GM18499 (cell line): ENCODE measurements around the gene BICD1.
"Not testable (repeated sequence)": the region's sequence is repeated elsewhere in the genome, so short reads cannot be mapped to it uniquely, and the experiment has no call there.

Experiments used
- ATAC-seq: cut with Tn5 transposase; IDR thresholded peaks from one replicate; pipeline ENCODE4 v1.9.1; 2021; ENCODE audit warnings: moderate number of reproducible peaks; ENCODE audit not compliant: insufficient read depth, unreplicated experiment

BICD1 gene

DNA sequence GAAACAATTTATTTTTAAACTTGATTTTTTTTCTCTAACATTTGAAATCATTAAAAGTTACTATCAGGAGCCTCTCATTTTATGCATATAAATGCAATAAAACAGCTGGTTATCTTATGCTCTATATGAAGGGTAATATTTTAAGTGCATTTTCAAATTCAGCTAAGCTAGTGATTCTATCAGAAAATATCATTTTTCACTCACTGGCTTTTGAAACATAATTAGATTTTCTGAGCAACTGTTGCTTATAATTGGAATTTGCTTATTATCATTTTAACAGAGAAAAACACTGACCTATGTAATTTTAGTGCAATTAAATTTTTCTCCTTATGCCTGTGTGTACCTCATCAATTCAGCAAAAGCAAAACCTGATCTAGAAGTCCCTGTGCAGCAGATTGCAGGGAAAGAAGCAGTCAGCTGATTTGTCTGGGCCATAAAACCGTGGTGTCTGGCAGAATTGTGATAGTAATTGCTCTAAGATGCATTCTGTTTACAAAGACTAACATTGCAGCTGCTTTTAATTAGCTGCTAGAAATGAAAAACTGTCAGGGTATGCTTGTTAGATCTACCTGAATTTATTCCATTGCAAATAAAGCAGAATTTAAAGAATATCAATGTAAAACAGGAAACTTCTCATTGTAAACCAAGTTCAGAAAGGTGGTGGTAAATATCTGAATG is 75.0 kb downstream of the BICD1 start:
- ATAC-seq, result no peak

GRCh38 chr12:32183650-32184049 is 77.0 kb downstream of the BICD1 start:
- ATAC-seq, result no peak

- not testable (repeated sequence) for ATAC-seq
Observed at GRCh38 chr12:32187127-32187526, 80.5 kb downstream of the BICD1 start.

DNA sequence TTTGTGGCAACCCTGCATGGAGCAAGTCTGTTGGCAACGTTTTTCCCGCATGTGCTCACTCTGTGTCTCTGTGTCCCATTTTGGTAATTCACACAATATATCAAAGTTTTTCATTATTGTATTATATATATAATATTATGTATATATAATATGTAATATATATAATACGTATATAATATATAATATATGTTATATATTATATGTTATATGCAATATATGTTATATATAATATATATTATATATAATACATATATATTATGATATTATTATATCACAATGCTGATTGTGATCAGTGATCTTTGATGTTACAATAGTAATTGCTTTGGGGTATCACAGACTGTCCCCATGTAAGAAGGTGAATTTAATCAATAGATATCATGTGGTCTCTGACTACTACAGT is 84.8 kb downstream of the BICD1 start:
- no peak for ATAC-seq

- ATAC-seq, result no peak
Observed at GRCh38 chr12:32196250-32197198, 89.9 kb downstream of the BICD1 start.

GRCh38 chr12:32197421-32197820 is 90.8 kb downstream of the BICD1 start:
- no peak for ATAC-seq

GRCh38 chr12:32198555-32198954 is 91.9 kb downstream of the BICD1 start:
- no peak for ATAC-seq

DNA sequence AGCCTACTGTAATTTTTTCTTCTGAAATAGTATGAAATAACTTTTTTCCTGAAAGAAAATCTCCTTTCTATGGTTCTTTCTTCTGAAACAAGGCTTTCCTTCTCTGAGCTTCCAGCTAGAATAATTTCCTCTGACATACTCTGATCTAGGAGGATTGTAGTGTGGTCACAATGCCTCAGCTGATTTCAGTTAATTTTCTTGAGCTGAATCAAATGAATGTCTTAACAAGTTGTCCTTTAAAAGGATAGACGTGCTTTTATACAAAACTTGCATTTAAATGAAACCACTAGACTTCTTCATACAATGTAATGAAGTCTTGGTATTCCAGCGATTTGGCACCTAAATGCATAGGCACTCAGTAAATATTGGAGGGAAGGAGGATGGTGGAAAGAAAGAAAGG is 94.4 kb downstream of the BICD1 start:
- no peak for ATAC-seq

GRCh38 chr12:32201976-32202375 is 95.3 kb downstream of the BICD1 start:
- ATAC-seq, result no peak

- ATAC-seq, result no peak
Observed at GRCh38 chr12:32205731-32206130, 99.1 kb downstream of the BICD1 start.

DNA sequence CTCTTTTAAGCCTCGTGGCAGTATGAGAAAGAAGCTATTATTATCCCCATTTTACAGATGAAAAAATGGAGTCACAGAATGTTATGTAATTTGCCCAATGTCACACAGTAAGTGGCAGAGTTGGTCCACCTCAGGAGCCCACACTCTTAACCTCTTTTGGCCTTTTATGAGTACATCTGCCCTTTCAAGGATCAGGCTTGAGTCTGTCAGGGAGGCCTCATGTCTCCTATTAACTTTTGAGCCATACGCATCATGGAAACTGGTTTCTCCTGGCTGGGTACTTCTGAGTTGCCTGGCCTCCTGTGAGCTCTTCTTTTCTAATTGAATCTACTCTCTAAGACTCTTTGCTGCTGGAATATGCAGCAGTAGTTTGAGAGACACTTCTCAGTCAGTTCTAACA is 101.7 kb downstream of the BICD1 start:
- no peak for ATAC-seq

GRCh38 chr12:32211066-32211899 is 104.6 kb downstream of the BICD1 start:
- no peak for ATAC-seq

GRCh38 chr12:32211900-32212156 is 105.2 kb downstream of the BICD1 start:
- no peak for ATAC-seq

GRCh38 chr12:32214723-32215122 is 108.1 kb downstream of the BICD1 start:
- no peak for ATAC-seq

GRCh38 chr12:32217354-32218310 is 111.0 kb downstream of the BICD1 start:
- ATAC-seq, result no peak

- ATAC-seq, result no peak
Observed at GRCh38 chr12:32223941-32224340, 117.3 kb downstream of the BICD1 start.

DNA sequence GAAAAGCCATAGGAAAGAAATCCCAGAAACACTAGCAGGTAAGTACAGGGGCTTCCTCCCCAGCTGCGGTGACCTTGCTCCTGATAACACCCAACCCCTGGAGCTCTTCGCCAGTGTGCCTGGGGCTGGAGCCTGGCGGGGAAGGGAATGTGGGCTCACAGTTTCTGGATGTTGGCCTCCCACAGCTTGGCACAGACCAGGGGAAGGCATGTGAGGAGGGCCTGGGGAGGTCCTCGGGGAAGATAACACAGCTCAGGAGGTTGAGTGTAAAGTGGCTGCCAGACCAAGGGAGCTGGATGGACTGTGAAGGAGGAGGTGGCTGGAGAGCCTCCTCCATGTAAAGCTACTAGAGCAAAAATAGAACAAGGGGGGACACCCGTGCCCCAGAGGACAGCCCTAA is 120.1 kb downstream of the BICD1 start:
- no peak for ATAC-seq

GRCh38 chr12:32229971-32230612 is 123.4 kb downstream of the BICD1 start:
- ATAC-seq, result no peak

DNA sequence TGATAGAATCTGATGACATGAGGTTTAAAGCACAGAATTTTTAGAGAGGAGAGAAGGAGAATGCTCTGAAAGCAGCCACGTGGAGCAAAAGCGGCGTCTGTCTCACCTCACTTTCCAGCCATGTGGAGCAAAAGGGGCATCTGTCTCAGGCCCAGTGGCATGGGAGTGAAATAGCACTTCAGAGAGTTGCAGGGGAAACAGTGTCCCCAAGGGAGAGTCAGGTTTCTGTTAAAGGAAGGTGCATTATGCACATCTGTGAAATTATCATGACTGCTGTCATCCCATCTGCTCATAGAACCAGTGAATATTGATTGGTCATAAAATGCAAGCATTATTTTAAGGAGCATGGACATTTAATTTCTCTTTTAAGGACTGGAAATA is 124.0 kb downstream of the BICD1 start:
- no peak for ATAC-seq
